Frontal cortex (tissue), 4 donors: ENCODE results near the gene ROR2. TPM values are rescaled to one million over a fixed set of nuclear protein-coding genes. Genes with fewer than 3 reads are reported as not detected.

ENCODE experiments used
- DNase-seq, 2 donors: peaks; one replicate each; pipeline ENCODE4 v3.0.0; 2012; ENCODE audit warnings: low spot score in 2 of 2
- FAIRE-seq: peaks from 2 replicates; lab custom pipeline; 2012; peaks lifted over from hg19 to GRCh38; lab: Jason Lieb, UNC
- total RNA-seq: library from RNA; depleted of rRNA; stranded (reverse); fragments of >200 nt; gene quantifications from one replicate; pipeline ENCODE4 v1.2.3, GENCODE V29; 2014
- donor health status: control.
- donor health status: control.
- donor health status: control.

ROR2 gene
- total RNA-seq, 1 donor from 2014 or later = 0.82 TPM

DNA sequence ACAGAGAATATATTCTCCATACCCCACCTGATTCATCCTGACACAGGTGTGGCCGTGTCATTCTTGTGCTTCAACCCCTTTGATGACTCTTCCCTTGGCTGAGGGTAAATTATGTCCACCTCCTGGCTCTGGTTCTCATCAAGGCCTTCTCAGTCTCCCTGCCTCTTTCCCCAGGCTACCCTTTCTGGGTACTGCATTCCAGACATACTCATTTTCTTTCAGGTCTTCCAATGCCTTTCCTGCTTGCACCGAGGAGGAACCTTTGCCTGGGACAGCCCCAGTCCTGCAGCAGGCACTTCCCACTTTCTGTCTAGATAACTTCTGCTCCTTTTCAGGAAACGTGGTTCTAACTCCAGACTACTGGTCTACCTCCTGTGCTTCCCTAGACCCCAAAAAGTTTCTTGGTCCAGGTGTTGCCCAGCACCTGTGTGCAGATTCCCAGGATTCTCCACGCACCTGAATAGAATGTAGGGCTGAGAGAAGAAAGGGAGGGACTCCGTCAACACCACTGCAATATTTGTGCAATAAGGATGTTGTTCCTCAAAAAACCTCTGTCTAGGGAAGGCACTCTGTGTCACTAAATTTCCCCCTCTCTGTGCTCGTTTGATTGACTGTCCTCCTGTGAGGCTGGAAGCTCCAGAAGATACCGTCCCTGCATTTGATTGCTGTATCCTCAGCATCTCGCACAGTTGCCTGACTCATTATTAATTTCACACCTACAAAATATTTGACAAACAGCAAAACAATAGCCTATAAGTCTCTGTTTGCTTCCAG lies 271.0 kb downstream of the ROR2 start:
- FAIRE-seq (no peak), DNase-seq (no peak)

DNA sequence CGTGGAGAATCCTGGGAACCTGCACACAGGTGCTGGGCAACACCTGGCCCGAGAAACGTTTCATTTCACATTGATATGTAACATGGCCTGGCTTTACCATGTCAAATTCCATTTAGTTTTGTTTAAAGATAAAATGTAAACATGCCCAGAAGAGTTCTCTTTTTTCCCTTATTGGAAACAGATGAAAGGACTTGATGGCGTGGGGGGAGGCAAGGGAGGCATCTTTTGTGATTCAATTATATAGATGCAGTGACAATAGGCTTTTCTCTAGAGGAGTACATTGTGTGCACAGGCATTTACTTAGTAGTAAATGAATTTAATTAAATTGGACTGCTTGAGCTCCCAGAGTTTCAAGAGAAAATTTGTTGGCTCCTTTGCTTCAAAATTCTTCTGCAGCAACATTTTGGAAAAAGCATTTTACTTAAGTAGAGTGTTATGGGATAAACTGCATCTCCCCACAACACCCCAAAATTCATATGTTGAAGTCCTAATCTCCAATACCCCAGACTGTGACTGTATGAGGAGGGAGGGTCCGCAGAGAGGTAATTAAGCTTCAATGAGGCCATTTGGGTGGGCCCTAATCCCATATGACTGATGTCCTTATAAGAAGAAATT lies 272.1 kb downstream of the ROR2 start:
- FAIRE-seq (no peak), DNase-seq (no peak)

DNA sequence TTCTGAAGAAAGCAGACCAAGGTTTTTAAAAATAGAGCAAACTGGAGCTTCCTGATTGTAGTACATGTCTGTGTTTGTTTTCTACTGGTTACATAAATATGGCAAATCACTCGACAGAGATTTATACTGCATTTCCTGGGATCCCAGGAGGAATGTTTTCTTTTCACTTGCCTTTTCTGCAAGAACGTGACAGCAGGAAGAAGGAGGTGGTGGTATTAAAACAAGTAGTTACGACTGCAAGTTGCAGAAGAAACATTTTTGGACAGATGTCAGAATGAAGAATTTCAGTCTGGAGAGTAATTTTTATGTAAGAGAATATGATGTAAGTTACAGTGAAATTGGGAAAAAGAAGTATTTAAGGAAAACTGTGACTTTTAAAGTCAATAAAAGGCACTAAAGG lies 272.7 kb downstream of the ROR2 start:
- FAIRE-seq = no peak
- no peak for DNase-seq

DNA sequence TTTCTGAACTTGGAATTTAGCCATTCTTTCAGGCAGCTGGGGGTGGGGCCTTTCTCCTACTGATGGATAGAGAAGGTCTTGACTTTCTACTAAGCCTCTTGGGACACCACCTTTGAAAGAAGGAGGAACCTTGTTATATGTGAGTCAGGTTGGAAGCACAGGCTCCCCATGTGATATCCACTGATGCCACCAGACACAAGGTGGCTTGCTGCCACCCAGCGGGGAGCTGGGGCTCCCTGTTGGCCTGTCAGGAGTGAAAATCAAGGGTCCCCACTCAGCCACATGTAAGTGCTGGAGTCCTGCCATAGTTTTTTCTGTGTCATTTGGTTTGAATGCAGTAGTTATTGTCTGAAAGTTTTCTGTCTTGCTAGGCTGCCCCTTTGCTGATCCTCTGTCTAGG lies 274.0 kb downstream of the ROR2 start:
- no peak for DNase-seq
- no peak for FAIRE-seq

DNA sequence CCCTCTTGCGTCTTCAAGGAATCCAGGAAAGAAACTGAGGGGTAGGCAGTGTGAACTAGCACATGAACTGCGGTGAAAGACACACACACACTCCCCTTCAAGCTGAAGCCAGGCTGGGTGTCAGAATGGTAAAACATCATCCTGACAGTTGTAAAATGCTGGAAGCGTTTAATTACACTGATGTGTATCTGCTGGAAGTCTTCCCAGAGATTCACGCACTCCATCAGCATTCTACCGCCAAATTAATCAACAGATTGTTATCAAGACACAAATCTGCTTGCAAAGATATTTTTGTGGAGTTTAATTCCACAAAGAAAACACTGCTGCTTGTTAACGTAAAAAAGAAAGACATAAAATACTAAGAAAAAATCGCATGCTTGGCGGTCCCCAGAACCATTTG lies 285.4 kb downstream of the ROR2 start:
- FAIRE-seq = no peak
- DNase-seq = no peak

DNA sequence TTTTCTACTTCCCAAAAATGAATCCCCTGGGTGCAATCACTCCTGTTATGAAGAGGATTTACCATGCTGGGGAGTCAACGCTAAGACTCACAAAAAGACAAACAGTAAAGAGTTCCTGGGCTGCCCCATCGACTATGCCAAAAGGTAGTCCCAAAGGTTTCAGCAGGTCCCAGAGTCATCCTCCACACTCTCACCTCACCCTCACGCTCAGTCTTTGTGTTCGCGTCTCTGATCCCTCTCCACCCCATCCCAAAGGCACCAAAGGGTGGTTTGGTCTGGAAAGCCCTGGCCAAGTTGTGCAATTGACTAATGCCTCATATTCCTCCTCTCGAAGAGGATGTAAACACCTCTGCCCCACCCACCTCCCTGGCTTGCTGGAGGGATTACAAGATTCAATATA lies 286.2 kb downstream of the ROR2 start:
- DNase-seq (no peak), FAIRE-seq (no peak)

DNA sequence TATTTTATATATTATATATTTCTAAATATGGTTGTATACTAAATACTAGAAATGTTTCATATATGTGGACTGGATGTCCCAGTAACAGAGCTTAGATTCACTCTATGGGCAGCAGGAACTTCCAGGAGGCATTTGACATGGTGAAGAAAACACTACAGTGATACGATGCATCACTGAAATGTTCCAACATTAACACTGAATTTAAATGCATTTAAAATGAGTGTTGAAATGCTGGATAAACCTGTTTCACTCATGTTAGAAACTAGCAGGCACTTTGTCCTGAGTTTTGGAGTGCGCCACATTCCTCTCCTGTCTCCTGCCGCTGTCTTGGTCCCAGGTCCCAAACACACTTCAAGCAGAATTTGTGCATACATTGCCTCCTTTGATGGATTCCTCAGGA lies 288.6 kb downstream of the ROR2 start:
- FAIRE-seq (no peak), DNase-seq (no peak)

DNA sequence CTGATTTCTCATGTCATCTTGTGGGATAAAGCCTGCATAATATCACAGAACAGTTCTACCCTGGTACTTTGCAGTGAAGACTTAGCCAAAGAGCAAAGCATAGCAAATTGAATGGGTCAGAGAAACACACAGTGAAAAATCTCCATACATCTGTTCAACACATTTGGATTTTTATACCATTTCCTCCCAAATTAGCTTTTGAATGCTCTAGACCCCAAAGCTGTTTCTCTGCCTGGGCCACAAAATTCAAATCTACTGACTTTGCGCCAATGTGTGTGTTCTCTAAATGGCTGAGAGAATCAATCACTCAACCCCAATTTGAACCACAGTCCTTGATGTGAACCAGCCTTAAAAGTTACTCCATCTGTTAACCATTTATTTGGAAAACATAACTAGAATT lies 289.5 kb downstream of the ROR2 start:
- no peak for FAIRE-seq
- DNase-seq = no peak

DNA sequence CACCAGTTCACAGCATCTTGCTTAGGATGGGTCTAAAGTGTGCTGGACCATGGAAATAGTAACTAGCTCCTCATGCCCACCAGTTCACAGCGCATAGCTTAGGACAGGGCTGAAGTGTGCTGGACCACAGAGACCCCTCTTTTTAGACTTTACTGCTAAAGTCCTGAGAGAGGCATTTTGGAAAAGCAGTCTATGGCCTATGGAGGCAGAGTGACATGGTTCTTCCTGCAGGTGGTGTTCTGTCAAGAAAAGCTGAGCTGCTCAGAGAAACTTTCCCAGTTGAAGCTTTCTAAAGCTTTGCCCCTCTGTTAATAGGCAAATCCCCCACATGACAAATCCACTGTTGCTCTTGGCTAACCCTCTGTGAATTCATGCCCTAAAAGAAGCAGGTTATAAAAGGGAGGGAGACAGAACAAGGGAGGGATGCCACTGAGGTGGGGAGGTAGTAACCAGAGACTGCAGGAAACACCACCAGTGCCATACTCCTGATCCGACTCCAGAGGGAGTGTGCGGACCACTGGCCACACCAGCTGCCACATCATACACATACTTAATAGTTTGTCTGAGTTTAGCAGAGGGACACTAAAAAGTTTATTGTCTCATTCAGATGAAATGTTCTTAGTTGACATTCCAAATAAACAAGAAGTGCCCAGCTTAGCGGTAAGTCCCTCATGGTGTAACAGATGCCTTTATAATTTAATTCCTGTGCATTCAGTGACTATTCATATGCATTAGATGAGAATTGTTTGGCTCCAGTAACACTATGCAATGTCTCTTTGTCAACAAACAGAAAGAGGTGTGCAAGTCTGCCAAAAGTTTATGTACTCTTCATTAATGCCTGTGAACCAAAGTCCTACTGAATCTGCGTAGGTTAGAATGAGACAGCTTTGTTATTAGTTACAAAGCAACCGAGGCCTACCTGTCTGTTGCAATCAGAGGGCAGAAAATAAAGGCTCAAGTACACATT lies 290.2 kb downstream of the ROR2 start:
- DNase-seq (no peak), FAIRE-seq (no peak)

DNA sequence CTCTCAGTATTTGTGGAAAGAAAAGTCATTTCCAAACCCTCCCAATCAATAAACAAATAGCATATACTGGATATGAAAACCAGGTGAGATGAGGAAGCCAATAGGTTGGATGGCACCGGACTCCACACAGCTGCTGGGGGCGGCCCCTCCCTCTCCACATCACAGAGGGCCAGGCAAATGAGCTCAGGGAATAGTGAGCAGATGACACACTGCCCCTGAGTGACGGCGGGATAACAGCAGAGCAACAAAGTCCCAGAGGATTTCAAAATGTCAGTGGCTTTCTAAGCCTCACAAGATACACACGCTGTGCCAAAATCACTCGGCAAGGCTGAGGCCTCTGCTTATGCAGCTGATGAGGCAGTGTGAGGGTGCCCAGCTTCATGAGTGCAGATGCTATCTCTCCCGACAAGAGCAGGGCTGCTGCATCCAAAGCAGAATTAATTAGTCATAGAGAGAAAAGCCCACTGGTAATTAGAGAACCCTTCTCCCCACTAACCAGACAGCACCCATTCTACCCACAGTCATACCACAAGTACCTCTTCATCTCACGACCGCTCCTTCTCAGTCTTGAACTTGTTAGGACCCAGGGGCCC lies 291.4 kb downstream of the ROR2 start:
- DNase-seq (no peak), FAIRE-seq (no peak)

DNA sequence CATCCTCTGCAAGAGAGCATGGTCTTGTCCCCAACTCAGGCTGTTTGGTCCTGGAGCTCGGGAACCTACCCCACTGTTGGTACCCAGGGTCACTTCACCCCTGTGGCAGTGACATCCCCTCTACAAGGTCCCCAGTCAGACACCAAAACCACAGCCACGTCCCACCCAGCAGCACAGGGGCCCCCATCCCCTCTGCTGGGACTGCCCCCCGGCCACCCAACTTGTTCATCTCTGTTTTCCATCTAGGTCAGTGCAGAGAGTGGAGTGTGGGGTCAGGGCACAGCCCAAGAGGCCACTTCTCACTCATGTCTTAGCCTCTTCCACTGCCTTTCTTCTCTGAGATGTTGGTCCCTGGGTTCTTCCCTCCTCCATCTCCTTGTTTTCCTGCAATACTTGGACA lies 292.5 kb downstream of the ROR2 start:
- DNase-seq (no peak), FAIRE-seq (no peak)

DNA sequence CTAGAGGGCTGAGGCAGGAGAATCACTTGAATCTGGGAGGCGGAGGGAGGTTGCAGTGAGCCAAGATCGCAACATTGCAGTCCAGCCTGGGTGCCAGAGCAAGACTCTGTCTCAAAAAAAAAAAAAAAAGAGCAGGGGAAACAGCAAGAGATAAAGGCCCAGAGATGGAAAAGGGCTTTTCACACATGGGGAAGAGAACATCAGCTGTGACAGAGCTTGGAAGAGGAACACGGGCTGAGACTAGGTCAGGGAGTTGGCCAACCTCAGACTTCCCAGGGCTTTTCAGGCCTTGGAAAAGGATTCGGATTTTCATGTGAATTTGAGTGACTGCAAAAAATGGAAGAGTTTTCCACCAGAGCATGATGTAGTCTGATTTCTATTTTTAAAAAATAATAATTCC lies 294.4 kb downstream of the ROR2 start:
- DNase-seq (no peak), FAIRE-seq (no peak)

DNA sequence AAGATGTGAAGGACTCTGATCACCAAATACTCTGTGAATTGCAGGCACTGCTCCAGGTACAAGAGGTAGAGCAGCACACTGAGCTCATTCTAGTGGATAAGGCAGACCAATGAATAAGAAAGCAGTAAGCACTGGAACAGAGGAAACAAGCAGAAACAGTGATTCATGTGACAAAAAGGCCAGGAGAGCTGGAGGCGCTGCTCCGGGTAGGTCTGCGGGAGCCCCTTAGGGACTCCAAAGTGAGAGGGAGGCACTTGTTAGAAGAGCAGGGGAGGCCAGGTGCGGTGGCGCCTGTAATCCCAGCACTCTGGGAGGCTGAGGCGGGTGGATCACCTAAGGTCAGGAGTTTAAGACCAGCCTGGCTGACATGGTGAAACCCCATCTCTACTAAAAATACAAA lies 294.8 kb downstream of the ROR2 start:
- DNase-seq (no peak), FAIRE-seq (no peak)

DNA sequence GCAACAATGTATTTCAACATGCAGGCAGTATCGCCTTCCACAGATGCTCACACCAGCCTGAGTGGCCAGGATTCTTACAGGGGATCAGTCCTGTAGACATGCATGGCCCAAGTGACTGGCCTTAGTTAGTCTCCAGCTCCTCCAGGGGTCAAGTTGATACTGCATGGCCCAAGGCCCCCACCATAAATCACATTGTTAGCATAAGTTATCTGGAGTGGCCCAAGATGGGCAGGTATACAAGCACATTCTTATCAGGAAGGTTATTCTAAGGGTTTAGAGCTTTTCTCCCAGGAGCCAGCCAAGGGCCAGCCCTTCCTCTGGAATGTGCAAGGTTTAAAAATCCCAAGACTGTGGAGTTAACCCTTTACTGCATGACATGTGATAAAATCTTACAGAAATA lies 295.5 kb downstream of the ROR2 start:
- no peak for DNase-seq
- no peak for FAIRE-seq

DNA sequence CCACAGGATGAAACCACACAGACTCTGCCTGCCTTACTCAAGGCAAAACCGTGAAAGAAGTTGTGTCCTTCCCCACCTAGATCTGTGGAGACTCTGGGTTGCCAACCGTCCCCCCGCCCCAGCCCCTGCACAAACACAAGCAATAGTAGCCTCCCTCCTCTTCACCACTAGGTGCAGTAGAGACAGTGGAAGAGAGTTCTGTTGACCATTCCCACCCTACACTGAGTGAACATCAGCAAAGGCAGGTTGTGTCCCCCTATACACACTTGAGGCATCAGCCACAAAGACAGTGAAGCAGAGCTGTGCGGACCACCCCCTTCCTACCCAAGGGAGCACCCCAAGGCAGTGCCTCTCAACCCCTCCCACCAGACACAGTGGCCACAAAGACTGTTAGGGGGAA lies 302.7 kb downstream of the ROR2 start:
- DNase-seq (no peak), FAIRE-seq (no peak)

DNA sequence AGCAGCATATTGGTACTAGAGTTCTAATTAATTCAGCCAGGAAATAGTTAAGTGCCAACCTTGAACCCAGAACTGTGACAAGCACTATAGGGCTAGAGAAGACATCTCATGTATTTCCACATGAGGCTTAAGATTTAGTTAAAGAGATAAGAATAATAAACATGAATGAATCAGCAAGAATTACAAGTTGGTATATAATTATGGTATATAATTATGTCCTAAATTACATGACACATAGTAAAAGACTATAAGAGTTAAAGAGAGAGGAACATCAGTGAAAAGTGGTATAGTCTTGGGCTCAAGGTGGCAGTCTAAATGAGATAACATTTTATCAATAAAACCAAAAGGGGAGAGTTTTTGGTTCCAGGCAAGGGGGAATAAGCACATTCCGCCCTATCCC lies 303.3 kb downstream of the ROR2 start:
- no peak for FAIRE-seq
- DNase-seq = no peak

DNA sequence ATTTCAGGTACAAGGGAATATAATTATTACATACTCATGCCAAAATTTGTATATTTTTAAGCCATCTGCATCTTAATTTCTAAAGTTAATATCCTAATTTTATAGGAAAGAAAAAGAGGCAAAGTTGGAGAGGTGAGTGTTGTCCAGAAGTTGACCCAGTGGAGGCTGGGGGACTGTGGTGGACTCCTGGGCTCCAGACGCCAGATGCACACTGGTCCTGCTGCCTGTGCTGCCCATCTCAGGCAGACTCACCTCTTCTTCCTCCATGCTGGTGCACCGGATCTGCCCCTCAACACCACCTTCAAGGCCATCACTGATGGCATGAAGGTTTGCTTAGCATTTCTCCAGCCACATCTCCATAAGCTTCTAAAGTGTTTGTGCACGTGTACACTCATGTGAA lies 305.6 kb downstream of the ROR2 start:
- DNase-seq = no peak
- no peak for FAIRE-seq

DNA sequence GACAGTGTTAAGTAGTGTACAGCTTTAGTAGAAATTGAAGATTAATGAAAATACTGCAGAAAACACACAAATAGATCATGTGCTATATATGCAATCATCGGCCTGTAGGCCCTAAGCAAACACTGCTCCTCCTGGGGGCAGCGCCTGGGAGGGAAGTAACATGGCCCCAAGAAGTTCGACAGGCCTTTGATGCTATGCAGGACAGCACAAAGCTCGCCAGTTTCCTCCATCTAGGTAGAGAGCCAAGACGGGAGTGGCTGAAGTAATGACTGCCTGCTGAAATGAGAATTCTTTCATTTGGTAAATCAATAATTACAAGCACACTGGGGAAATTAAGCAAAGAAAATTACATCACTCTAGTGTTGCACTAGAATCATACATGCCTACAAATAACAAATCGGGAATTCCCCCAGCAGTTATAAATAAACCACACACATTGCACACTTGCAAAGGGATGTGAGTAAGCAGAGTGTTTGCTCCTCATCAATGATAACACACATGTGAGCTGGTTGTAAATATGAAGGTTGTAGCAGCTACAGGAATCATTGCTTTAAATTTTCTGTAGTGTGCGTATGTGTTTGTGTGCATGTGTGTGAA lies 306.4 kb downstream of the ROR2 start:
- FAIRE-seq (no peak), DNase-seq (no peak)

DNA sequence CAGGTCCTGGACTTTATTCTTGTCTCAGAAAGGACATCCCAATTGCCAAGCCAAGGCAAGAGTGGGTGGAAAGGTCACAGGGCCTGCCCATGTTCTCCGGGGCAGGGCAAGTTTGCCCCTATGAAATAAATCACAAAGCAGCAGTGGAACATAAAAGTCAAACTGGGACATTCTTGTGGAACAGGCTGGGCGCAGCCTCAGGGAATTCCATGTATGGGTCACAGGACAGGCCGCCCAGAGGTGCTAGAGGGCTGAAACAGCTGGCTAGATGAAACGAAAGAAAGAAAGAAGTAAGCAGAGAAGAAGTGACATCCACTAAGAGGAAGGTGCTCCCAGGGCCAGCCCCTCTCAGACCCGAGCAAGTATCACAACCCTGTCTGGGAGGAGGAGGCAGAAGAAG lies 307.3 kb downstream of the ROR2 start:
- no peak for DNase-seq
- FAIRE-seq = no peak

DNA sequence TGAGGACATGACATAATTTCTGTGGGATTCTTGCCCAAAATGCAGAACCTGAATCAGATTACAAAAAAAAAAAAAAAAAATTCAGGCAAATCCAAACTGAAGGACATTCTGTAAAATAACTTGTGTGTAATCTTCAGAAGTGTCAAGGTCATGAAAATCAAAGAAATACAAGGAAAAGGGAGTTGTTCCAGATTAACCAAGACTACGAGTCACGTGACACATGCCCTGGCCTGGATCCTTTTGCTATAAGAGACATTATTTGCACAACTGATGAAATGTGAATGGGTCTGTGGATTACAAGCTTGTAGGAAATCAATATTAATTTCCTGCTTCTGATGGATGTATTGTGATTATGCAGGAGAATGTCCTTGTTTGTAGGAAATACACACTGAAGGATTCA lies 309.6 kb downstream of the ROR2 start:
- DNase-seq = no peak
- no peak for FAIRE-seq
